GM18867 (cell line): ENCODE results near the gene ABR.
"Not testable (repeated sequence)": the region's sequence is repeated elsewhere in the genome, so short reads cannot be mapped to it uniquely, and the experiment has no call there.

ENCODE experiments used
- ATAC-seq: cut with Tn5 transposase; IDR thresholded peaks from one replicate; pipeline ENCODE4 v1.9.1; 2021; ENCODE audit warnings: mild to moderate bottlenecking, moderate library complexity; ENCODE audit not compliant: unreplicated experiment

ABR gene

DNA sequence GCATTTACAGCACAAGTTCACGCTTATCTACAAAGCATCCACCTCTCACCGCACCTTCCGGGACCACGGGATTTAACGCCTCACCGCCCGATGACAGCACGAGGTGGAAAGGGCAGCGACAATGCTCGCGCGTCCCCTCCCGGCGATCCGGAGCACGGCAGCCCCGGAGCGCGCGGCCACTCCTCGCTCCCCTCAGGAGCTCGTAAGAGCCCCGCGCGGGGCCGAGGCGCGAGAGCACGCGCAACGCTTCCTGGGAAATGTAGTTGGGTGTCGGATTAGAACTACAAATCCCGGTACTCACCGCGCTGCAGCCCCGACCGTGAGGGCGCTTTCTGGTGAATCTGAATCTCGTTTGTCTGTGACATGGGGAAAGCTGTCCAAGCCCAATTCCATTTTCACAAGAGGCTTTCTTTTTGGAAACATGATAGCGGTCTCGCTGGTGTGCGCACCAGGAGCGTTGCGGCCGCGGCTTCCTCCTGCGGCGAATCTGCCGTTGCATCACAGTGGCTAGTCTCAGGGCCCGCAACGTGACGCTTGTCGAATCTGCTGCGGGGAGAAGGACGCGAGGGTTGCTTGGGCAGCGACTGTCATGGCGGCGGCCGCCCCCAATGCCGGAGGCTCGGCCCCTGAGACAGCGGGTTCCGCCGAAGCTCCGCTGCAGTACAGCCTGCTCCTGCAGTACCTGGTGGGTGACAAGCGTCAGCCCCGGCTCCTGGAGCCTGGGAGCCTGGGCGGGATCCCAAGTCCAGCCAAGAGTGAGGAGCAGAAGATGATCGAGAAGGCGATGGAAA lies 183.0 kb downstream of the ABR start, which contains the start of gene TIMM22:
TIMM22 (plus strand) TSS at position 576 of the 791 bp plus-strand sequence; CDS start at position 590, 14 bp downstream.
- peak; percentile 89 for ATAC-seq

DNA sequence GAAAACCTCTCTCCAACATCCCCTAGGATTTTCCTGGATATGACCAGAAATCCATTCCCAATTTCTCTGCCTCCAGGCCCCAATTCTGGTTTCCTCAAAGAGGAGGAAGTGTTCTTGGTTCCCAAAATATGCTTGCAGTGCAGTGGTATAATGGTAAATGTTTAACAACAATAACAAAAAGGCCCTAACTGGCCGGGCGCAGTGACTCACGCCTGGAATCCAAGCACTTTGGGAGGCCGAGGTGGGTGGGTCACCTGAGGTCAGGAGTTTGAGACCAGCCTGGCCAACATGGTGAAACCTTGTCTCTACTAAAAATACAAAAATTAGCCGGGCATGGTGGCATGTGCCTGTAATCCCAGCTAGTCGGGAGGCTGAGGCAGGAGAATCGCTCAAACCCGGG lies 184.5 kb downstream of the ABR start:
- ATAC-seq = not testable (repeated sequence)

DNA sequence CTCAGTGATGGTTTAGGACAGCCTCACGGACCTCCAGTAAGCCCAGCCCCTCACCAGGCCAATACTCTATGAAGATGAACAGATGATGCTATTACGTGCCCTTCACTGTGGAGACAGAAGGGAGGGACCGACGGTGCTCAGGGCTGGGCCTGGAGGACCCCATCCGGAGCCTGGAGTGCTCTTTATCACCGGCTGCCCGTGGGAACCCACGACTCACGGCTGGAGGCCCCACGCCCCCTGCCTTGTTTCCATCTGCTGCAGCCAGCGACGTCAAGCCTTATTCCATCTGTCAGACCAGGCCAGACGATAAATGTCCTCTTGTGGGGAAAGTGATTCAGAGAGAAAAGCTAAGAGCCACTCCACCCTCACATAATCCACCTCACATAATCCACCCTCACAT lies 186.8 kb downstream of the ABR start:
- ATAC-seq = no peak

DNA sequence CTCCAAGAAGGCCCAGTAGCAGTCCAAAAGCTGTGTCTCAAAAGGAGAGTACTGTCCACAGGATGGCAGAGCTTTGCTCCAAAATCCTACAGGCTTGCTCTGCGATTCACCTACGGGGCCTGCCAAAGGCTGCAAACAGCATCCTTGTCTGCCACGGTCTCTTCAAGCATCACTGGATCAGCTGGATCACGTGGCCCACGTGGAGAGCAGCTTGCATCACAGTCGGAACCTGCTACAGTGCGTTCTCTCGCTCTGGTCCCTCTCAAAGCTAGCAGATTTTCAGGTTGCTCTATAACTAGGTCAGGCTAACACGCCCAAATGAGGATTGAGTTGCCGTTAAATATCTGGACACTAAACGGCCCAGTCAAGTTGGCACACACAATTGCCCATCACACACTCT lies 191.2 kb downstream of the ABR start:
- ATAC-seq = no peak

DNA sequence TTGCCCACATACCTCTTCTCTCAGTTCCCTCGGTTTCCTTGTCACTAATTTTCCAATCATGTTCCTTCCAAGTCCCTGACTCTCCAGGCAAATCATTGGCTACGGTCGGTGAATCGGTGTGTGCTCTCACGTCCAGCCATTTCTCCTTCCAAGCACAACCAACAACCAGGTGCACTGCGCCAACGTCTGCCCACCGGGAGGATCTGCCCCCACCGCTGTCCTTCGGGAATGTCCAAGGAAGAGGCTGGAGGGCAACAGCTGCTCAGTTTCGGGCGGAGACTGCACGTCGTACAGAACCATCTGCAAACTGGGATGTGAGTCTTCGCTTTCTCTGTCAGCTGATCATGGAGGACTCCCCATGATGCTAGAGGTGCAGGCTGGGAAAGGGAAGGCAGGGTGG lies 191.8 kb downstream of the ABR start:
- no peak for ATAC-seq

DNA sequence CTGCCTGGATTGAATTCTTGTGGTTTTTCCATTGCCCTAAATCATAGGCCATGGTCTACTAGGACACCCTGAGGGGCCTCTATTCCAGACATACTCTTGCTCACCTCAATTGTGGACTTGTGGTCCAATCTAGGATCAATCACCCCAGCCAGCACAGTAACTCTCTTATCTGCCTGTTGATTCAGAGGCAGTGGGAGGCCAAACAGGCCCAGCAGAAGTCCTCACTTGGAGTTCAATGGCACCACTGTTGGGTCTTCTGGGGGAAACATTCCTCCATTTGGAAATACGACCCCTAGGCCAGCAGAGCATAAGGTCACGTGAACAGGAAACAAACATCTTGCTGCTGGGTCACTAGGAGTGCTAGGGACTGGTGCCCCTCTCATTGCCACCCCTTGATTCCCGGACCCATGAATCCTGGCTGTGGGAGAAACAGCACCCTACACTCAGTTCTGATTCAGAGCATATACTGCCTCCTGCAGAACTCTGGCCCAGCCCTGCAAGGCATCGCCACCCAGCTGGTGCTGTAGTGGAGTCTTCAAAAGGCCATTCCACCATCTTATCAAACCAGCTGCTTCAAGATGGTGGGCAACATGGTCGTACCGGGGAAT lies 193.4 kb downstream of the ABR start:
- no peak for ATAC-seq

DNA sequence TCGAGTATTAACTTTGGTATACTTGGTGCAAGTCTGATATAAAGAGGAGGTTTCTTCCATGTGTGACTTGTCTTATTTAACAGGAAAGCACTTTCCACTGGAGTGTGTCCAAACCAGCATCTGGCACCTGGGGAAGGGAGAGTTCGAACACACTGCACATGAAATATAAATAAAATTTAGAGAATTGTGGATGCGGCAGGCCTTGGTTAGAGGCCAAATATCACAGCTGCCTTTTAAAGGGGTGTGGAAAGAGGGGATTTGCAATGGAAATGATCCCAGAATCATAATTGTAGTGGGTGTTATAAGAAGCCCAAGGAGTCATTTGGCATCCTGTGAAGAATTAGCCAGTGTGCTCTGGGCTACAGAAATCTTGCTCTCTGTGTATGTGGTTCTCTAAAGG lies 195.9 kb downstream of the ABR start:
- ATAC-seq = no peak

DNA sequence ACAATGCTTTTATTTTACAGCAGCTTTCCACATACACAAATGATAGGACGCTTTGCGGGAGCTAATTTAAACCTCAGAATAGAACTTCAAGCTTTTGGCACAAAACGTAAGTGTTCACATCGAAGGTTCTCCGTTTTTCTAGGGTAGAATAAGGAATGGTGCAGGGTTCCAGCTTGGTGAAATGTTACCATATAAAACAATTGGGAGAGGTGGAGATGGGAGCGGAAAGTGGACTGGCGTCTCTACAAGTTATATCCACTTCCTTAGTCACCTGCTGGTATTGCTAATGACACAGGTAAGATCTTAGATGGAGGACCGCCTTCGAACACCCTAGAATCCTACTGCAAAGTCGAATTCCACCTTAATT lies 198.5 kb downstream of the ABR start:
- no peak for ATAC-seq

DNA sequence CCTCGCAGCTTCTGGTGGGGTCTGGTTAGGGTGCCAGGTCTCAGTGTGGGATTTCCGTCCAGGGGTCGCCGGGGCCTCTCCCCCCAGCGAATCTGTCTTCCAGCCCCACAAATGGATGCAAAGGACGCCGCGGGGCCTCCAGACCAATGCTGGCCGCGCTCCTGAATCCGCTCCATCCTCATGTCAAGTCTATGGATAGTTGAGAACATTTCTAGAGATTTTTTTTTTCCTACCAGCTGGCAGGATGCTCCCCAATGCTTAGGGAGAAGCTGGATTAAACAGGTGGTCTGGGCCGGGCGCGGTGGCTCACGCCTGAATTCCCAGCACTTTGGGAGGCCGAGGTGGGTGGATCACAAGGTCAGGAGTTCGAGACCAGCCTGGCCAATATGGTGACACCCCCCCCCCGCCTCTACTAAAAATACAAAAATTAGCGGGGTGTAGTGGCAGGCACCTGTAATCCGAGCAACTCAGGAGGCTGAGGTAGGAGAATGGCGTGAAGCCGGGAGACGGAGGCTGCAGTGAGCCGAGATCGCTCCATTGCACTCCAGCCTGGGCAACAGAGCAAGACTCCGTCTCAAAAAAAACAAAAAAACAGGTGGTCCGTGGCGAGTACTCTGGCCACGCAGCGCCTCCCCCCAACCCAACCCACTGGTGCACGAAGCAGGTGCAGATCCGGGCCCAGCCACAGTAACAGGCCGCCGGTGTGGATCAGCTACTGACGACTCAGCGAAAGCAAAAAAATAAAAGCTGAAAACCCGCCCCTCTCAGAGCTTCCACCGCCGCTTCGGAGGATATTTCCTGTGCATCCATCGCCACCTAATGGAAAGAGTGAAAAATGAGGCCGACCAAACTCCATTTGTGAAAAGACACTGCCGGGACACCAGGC lies 199.1 kb downstream of the ABR start:
- ATAC-seq = peak; percentile 48

DNA sequence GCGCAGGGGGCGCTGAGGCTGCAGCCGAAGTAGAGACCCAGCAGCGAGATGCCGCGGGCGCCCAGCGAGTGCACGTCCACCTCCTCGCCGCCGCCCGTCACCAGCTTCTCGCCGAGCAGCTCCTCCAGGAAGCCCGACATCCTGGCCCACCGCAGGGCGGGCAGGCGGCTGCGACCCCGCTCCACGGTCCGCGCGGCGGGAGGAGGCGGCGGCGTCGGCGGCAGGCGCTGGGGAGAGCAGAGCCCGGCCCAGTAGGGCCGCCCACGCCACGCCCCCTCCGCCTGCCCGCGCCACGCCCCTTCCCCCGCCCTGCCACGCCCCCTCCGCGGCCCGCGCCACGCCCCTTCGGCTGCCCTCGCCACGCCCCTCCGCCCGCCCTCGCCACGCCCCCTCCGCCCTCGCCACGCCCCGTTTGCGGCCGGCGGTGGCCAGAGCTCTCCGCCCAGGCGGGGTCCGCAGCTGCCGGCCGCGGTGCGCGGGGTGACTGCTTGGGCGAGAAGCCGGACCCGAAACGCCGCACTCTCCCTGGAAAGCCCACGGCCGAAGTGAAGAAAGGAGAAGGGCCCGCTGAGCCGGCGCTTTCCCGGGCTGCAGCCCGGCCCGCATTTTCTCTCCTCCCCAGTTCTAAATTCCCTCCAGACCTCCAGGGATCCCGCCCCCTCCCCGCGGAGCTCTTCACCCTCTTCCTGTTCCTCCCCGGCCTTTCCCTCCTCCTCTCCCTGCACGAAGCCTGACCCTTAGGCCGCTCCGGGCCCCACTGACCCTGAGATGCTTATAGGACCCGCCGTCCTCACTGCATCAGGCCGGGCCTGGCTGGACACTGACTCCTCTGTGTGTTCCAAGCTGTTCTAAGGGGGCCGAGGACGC lies 200.0 kb downstream of the ABR start, which contains the start of gene NXN:
NXN (minus strand) TSS at position 238 of the 867 bp plus-strand sequence.
- ATAC-seq = peak; percentile 66

DNA sequence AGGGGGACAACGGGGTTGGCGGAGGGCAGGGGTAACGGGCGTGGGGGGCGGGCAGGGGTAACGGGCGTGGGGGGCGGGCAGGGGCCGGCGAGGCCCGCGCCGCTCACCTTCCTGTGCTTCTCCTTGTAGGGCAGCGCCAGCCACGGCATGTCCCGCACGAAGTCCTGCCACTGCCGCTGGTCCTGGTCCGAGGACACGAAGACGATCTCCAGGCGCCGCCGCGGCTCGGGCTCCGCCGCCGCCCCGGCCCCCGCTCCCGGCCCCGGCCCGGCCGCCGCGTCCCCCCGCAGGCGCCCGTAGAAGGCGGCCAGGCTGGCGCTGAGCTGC lies 200.6 kb downstream of the ABR start:
- ATAC-seq = no peak

DNA sequence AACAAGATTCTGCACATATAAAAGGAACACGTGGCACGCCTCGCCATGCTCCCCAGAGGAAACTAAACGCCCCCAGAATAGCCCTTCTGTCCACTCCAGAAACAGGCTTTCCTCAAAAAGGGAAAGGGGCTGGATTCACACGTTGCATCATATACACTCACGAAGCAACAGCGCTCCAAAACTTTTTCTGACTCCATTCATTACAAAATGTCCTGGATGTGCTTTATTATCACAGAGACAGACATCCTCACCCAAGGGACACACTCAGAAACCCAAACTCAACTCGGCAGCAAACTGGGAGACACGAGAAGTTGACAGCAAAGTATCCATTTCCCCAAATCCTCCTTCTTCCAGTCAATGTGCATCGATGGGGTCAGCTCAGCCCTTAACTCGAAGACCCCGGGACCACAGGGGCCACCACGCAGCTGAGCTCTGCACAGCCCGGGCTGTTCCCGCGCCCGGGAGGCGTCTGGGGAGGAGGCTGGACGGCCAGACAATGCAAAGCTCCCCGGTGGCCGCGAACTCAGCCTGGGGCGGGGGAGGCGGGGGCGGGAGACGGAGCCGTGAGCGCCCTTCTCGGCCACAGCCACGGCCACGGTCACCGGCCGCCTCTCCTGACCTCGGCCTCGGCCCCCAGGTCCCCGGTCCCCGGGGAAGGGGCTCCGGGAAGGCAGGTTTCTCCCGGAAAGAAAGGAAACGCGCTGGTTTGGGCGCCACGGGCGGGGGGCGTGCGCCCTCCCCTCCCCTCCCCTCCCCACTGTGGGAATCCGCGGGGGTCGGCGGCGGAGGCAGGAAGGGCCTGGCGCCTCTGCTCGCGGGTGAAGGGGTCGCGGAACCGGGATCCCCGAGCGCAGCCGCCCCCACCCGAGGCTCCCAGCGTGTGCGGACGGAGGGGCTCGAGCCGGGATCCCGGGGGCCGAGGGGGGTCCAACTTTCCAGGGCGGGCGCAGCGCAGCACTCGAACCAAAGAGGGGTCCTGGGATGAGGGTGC lies 201.4 kb downstream of the ABR start:
- ATAC-seq = no peak

DNA sequence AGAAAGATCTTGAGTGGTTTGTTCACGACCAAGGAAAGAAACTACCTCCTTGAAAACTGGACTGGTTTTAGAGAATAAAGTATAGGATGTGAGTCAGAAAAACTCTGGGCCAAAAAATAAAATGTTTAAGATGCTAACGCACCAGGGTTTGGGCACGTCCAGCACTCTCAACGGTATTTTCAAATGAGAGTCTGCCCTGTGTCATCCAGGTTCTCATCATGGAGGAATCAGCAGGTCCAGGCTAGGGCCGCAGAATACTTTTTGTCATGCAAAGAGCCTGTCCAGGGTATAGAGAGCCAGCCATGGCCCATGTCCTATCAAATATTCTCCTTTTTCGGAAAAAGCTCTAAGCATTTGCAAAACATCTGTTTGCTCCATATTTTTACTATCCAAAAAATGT lies 202.6 kb downstream of the ABR start:
- no peak for ATAC-seq

DNA sequence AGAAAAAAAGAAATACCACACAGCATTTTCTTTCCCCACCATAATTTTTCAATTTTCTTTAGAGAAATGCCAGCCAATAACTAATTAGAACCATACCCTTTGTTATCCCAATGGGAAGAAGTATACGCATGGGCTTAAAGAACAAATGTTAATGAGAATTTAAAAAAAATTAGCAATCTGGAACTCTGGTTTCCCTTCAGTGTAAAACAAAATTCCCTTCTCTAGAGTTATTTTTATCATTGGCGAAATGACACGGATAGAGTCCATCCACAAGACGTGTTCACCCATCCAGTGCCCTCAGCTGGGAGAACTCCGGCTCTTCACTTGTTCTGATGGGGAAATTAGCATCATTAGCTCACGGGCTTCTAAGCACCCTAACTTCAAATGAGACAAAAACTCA lies 203.5 kb downstream of the ABR start:
- ATAC-seq = no peak

DNA sequence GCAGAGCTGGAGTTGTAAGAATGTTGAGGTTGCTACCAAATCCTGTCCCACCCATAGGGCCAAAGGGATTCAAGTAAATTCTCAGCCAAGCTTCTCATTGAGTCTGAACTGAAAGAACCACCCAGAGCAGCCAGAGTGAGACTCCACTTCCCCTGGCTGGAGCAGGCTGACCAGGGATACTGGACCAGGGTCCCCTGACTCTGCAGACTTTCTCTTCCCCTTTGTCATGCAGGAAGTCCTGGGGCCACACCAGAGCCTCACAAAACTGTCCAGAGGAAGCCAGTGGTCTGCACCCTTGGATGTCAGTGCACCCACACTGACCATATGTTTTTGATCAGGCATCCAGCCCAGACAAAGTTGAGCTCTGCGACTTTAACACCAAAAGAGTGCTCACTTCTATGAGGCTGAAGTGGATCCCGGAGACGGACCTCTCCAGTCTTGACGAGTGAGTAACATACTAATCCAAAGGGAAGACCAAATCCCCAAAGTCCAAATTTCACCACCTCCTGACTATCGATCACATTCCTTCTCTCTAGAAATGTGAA lies 204.3 kb downstream of the ABR start:
- no peak for ATAC-seq

DNA sequence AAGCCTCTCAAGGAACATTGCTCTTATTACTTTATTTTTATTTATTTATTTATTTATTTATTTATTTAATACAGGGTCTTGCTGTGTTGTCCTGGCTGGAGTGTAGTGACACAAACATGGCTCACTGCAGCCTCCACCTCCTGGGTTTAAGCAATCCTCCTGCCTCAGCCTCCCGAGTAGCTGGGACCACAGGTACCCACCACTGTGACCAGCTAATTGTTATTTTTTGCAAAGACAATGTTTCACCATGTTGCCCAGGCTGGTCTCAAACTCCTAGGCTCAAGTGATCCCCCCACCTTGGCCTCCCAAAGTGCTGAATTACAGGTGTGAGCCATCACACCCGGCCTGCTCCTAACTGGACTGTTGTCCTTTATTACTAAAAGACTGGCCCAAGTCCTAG lies 205.0 kb downstream of the ABR start:
- ATAC-seq = not testable (repeated sequence)

DNA sequence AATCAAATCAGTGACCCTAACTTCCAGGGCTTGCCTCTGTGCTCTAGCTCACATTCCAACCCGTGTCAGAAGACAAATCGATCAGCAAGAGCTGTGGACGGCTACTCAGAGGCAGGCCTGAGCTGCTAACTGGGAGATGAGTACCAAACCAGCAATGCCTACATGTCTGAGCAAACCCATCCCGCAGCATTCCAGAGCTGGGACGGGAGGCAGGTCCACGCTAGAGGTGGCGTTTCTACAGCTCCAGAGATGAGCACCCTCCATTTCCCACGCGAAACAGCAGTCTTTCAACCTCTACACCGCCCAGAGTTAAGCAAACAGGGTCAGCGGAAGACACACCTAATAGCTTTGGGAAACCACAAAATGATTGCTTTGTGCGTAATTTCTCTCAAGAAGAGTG lies 206.7 kb downstream of the ABR start:
- no peak for ATAC-seq

DNA sequence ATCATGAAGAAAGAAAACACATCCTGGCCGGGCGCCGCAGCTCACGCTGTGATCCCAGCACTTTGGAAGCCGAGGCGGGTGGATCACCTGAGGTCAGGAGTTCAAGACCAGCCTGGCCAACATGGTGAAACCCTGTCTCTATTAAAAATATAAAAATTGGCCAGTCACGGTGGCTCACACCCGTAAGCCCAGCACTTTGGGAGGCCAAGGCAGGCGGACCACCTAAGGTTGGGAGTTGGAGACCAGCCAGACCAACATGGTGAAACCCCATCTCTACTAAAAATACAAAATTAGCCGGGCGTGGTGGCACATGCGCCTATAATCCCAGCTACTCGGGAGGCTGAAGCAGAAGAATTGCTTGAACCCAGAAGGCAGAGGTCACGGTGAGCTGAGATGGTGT lies 207.9 kb downstream of the ABR start:
- ATAC-seq = not testable (repeated sequence)

DNA sequence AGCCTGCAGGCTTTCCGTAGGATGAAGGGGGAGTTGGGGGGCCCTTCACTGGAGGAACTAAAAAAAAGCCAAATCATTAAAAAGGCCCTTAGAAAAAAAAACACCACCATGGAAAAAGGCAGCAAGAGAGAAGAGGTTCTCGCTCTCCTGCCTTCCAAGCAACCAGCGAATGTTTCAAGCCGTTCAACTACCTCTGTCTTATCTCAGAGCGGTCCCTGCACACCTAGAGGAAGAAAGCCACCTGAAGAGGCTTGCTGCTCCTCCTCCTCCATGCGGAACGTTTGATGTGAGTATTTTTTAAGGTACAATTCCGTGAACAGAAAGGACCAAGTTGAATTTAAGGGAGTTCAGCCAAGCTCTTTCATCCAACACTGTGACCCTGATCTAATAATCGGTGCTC lies 209.4 kb downstream of the ABR start:
- no peak for ATAC-seq
